Measurements from ENCODE around the gene MBNL1.

DNA sequence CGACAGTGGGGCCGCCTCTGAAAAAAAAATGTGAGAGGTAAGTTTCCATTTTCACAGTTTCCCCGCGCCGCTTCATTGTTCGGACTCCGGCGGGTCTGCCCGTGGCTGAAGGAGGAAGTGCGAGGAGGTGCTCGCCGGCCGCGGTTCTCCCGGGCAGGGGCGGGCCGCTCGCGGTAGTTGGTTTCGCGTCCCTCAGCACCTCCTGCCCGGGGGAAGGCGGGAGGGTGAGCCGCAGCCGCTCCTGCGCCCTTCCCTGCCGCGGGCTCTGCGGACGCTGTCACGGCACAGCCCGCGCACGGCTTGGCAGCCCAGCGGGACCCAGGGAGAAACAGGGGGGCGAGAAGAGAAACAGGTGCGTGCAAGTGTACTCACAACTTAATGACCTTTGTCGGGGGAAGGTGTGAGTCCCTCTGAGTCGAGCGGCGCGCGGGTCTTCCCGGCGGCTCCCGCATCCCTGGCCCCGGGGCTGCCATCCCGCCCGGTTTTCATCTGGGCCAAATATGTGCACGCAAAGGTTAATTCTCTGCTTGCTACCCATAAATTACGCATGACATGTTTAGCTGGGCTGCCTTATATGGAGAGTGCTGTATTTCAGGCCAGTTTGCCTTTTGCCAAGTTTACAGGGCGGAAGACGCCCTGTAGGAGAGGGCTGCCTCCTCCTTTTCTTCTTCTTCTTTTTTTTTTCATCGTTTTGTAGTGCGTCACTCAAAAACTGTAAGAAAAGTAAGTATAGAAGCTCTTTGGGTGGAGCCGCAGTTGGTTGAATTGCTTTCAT lies 514 bp downstream of the MBNL1 start:
- peak in 2 of 6 experiments; percentile 24 to 34 for TF ChIP-seq CTCF (IDR thresholded peaks at IDR 0.05)
- peak; percentile 39 to 81 for TF ChIP-seq POLR2A (IDR thresholded peaks at IDR 0.05)
